Sigmoid colon (tissue), 7 donors: Measurements from ENCODE around the gene KCNJ4. TPM values are rescaled to one million over a fixed set of nuclear protein-coding genes. Genes with fewer than 3 reads are reported as not detected.

Experiments
- DNase-seq: peaks from one replicate; pipeline ENCODE4 v3.0.0-alpha.2; 2019
- H3K27ac ChIP-seq, 4 donors: fragments of 200-600 bp; sonication (generic); one replicate each; pipeline ENCODE4 v1.5.1; 2016 to 2019; ENCODE audit warnings: mild to moderate bottlenecking in 1 of 4
- H3K27me3 ChIP-seq, 3 donors: fragments of 200-600 bp; sonication (generic); one replicate each; pipeline ENCODE4 v1.5.1; 2019; ENCODE audit warnings: mild to moderate bottlenecking in 1 of 3
- H3K36me3 ChIP-seq, 4 donors: fragments of 200-600 bp; sonication (generic); one replicate each; pipeline ENCODE4 v1.5.1; 2016 to 2019
- H3K4me1 ChIP-seq, 4 donors: fragments of 200-600 bp; sonication (generic); one replicate each; pipeline ENCODE4 v1.5.1; 2017 to 2019
- H3K4me3 ChIP-seq, 4 donors: fragments of 200-600 bp; sonication (generic); one replicate each; pipeline ENCODE4 v1.5.1; 2017 to 2019; ENCODE audit warnings: mild to moderate bottlenecking in 2 of 4, moderate library complexity in 1 of 4
- H3K9me3 ChIP-seq, 4 donors: fragments of 200-600 bp in 3 of 4; sonication (generic) in 3 of 4; one replicate each; pipeline versions ENCODE4 v1.5.1 to v1.6.1; 2013 to 2019
- EP300 ChIP-seq, 4 donors: sonication (generic); formaldehyde crosslinking; IDR thresholded peaks; one replicate each; pipeline ENCODE4 v1.6.1; 2017; ENCODE audit warnings: antibody characterized with exemption in 4 of 4
- POLR2A ChIP-seq, 2 donors: fragments of 450-650 bp; IDR thresholded peaks; one replicate each; pipeline ENCODE4 v1.6.1; 2016; ENCODE audit warnings: antibody characterized with exemption in 2 of 2, mild to moderate bottlenecking in 2 of 2, moderate library complexity in 2 of 2
- POLR2AphosphoS5 ChIP-seq, 4 donors: sonication (generic); formaldehyde crosslinking; IDR thresholded peaks; one replicate each; pipeline ENCODE4 v1.6.1; 2017; ENCODE audit warnings: antibody characterized with exemption in 4 of 4
- WGBS, 2 donors: extraction: QIAGEN DNeasy Blood & Tissue Kit; methylation state at CpG; one replicate each; pipeline ENCODE4 v1.1.7; 2013; 5-methylcytosine and 5-hydroxymethylcytosine counted together
- intact Hi-C: fragments of 100-400 bp; cut with DNase I; formaldehyde crosslinking; loops from one replicate; pipeline ENCODE4 v1.15.1; 2023
- polyA plus RNA-seq, 3 donors: library from polyadenylated mRNA; stranded (reverse); fragments of 200-250 nt; gene quantifications; one replicate each; pipeline ENCODE4 v1.2.3, GENCODE V29; 2013
- total RNA-seq, 4 donors: library from RNA; depleted of rRNA; stranded (reverse); fragments of >200 nt; gene quantifications; one replicate each; pipeline ENCODE4 v1.1.0, GENCODE V29; 2016
- TF ChIP-seq, protein P1 (sequence below), 4 experiments: fragments of 450-650 bp in 3 of 4; fragments of 200-600 bp in 1 of 4; IDR thresholded peaks; one replicate each; pipeline ENCODE4 v1.5.1; 2016 to 2019; ENCODE audit warnings: antibody characterized with exemption in 4 of 4, mild to moderate bottlenecking in 3 of 4, moderate library complexity in 2 of 4
- donor health status: healthy with polysubstance abuse.
- donor health status: Bipolar disorder and iron deficiency.
- donor health status: healthy.

The KCNJ4 gene
- total and polyA plus RNA-seq, 7 donors = 0.03 TPM; not detected in 6

DNA sequence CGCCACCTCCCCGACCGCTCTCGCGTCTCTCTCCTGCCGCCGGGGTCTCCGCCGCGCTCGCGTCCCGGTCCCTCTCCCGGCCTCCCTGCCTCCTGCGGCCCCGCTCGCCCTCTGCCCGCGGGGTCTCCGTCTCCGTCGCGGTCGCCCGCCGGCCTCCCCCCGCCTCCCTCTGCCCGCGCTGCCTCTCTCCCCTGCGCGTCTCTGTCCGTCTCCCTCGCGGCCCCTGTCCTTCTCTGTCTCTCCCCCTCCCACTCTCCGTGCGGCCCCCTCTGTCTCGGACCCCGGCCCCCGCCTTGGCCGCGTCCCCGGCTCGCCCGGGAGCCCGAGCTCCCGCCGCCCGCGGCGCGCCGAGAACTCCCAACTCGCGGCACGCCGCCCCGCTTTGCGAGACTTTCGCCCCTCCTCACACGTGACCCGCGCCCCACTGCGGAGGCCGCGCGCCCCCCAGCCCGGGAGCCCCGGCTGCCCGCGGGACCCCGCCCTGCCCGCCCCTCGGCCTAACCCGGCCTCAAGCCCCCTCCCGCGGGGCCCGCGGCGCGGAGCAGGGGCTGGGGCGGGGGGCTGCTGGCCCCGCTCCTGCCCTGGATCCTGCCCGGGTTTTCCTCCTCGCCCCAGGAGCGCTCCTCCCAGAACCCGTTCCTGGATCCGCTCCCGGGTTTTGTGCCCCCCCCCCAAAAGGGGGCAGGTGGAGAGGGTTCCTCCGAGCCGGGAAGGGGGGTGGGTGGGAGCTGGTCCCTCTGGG is 702 bp upstream of the KCNJ4 start:
- H3K36me3 ChIP-seq = no peaks in the 10 kb centered on the region
- H3K4me3 ChIP-seq = peak overlapping the region in 3 of 4 donors; percentile 33 to 56 (median 52)
- H3K27ac ChIP-seq = no peak overlapping the region
- peaks cover 0 to 26% (median 25%) of the 10 kb centered on the region in 4 donors for H3K4me1 ChIP-seq
- peaks cover 31 to 83% (median 57%) of the 10 kb centered on the region in 3 donors for H3K27me3 ChIP-seq
- no peak for DNase-seq
- intact Hi-C loops = no loop called here
- TF ChIP-seq, protein P1, sequence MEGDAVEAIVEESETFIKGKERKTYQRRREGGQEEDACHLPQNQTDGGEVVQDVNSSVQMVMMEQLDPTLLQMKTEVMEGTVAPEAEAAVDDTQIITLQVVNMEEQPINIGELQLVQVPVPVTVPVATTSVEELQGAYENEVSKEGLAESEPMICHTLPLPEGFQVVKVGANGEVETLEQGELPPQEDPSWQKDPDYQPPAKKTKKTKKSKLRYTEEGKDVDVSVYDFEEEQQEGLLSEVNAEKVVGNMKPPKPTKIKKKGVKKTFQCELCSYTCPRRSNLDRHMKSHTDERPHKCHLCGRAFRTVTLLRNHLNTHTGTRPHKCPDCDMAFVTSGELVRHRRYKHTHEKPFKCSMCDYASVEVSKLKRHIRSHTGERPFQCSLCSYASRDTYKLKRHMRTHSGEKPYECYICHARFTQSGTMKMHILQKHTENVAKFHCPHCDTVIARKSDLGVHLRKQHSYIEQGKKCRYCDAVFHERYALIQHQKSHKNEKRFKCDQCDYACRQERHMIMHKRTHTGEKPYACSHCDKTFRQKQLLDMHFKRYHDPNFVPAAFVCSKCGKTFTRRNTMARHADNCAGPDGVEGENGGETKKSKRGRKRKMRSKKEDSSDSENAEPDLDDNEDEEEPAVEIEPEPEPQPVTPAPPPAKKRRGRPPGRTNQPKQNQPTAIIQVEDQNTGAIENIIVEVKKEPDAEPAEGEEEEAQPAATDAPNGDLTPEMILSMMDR (IDR thresholded peaks at IDR 0.05) = no peak
- no peak for TF ChIP-seq EP300 (IDR thresholded peaks at IDR 0.05)
- no peak for TF ChIP-seq POLR2AphosphoS5 (IDR thresholded peaks at IDR 0.05)
- no peak for TF ChIP-seq POLR2A (IDR thresholded peaks at IDR 0.05)
- WGBS, 2 donors = 1% methylated on average over 90 of the region's 90 CpGs
- H3K9me3 ChIP-seq = no peaks in the 10 kb centered on the region

DNA sequence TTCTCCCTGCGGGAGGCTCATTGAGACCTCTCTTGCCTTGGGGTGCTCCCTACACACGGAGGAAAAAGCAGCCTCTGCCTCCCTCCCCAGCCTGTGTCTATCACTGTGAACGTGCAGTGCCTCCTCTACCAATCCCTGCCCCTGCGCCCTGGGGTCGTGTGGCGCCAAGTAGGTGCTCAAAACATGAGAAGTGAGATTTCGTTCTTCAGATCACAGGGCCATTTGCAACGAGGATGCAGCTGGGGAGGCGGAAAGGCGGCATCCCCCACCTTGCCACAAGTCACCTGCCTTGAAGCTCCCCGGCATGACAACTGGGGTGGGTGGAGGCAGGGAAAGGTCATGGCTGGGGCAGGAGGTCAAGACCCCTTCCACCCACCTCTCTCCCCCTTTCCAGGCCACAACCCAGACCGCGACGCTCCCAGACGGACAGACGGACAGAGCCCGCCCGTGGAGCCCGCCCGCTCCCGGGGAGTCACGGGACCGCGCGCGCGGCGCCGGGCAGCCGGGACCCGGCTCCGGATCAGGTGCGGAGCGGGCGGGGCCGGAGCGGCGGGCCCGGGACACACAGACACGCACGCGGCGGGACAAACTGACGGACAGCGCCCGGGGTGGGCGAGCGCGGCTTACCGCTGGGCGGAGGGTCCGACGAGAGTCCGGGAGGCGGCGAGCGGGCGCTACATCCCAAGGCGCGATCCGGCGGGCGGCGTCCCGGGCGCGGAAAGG is 485 bp downstream of the KCNJ4 start:
- no peaks in the 10 kb centered on the region for H3K36me3 ChIP-seq
- no peak for DNase-seq
- H3K4me3 ChIP-seq = peak overlapping the region in 3 of 4 donors; percentile 33 to 56 (median 52)
- no peak overlapping the region for H3K27ac ChIP-seq
- intact Hi-C loops = no loop called here
- no peaks in the 10 kb centered on the region for H3K9me3 ChIP-seq
- peaks cover 0 to 26% (median 25%) of the 10 kb centered on the region in 4 donors for H3K4me1 ChIP-seq
- peaks cover 31 to 87% (median 57%) of the 10 kb centered on the region in 3 donors for H3K27me3 ChIP-seq
- WGBS, 2 donors = 2 to 5% methylated on average over 67 of the region's 67 CpGs
- TF ChIP-seq EP300 (IDR thresholded peaks at IDR 0.05) (no peak), POLR2AphosphoS5 (IDR thresholded peaks at IDR 0.05) (no peak)
- TF ChIP-seq, protein P1 (IDR thresholded peaks at IDR 0.05) = no peak

- DNase-seq = no peak
- Histone ChIP-seq H3K36me3 (no peaks in the 10 kb centered on the region), H3K27me3 (peaks cover 31 to 87% (median 53%) of the 10 kb centered on the region in 3 donors), H3K4me3 (no peak overlapping the region), H3K27ac (no peak overlapping the region), H3K4me1 (peaks cover 0 to 26% (median 25%) of the 10 kb centered on the region in 4 donors), H3K9me3 (no peaks in the 10 kb centered on the region)
- TF ChIP-seq POLR2A (IDR thresholded peaks at IDR 0.05) (no peak), EP300 (IDR thresholded peaks at IDR 0.05) (no peak), POLR2AphosphoS5 (IDR thresholded peaks at IDR 0.05) (no peak)
- TF ChIP-seq, protein P1 (IDR thresholded peaks at IDR 0.05) = no peak
- 20 to 40% methylated on average over 3 of the region's 3 CpGs for WGBS, 2 donors
- intact Hi-C loops = no loop called here
Measured at GRCh38 chr22:38453996-38454352, 1.0 kb downstream of the KCNJ4 start.

DNA sequence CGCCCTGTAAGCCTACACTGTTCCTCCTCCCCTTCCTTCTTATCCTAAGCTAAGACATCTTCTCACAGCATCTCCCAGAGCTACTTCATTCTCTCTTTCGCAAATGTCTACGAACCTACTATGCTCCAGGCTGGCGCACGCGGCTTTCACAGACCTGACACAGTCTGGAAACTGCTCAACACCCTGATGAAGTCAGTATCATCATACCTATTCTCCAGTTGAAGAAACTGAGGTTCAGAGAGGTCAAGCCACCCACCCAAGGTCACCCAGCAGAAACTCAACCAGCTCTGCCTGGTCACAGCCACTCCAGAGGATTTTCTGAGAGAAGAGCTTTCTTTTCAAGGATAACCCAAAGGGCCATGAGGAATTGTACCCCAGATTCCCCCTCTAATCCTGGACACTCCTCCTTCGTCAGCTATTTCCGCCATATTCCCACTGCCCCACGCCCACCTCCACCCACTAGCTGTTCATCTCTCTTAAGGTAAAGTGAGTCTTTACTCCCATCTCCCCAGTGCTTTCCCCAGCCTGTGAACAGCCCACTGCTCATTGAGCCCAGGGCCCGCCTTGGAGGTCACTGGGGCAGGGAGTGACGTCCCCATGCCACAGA is 1.8 kb downstream of the KCNJ4 start:
- no peak for TF ChIP-seq EP300 (IDR thresholded peaks at IDR 0.05)
- no peak for TF ChIP-seq POLR2AphosphoS5 (IDR thresholded peaks at IDR 0.05)
- Histone ChIP-seq H3K9me3 (no peaks in the 10 kb centered on the region), H3K4me3 (no peak overlapping the region), H3K27ac (no peak overlapping the region), H3K4me1 (peaks cover 0 to 26% (median 25%) of the 10 kb centered on the region in 4 donors), H3K27me3 (peaks cover 31 to 89% (median 49%) of the 10 kb centered on the region in 3 donors), H3K36me3 (no peaks in the 10 kb centered on the region)
- DNase-seq = no peak
- intact Hi-C loops = no loop called here
- 72 to 88% methylated on average over 11 of the region's 11 CpGs for WGBS, 2 donors
